Right ventricle myocardium superior (tissue), 1 donor: ENCODE results near the gene FAM170B. TPM values are rescaled to one million over a fixed set of nuclear protein-coding genes. Genes with fewer than 3 reads are reported as not detected.

Experiments used
- ATAC-seq: fragments of 200-7000 bp; cut with Tn5 transposase; one replicate; pipeline ENCODE4 v1.9.1; 2020; ENCODE audit warnings: mild to moderate bottlenecking; ENCODE audit not compliant: poor library complexity
- DNase-seq: peaks from one replicate; pipeline ENCODE4 v3.0.0-alpha.2; 2020
- intact Hi-C: fragments of 100-400 bp; cut with DNase I; formaldehyde crosslinking; loops from one replicate; pipeline ENCODE4 v1.11.2; 2022
- total RNA-seq: library from RNA; stranded (reverse); fragmentation: NEBNext Ultra II Directional; extraction: Animal tissue kit (Norgen Biotek cat#: 25700); gene quantifications from one replicate; pipeline ENCODE4 v1.2.1, GENCODE V29; 2021
- donor health status: DM: no; HTN: yes; CAD: no; lungs with severe emphysema.

FAM170B gene
- total RNA-seq, 1 donor from 2014 or later = not detected

DNA sequence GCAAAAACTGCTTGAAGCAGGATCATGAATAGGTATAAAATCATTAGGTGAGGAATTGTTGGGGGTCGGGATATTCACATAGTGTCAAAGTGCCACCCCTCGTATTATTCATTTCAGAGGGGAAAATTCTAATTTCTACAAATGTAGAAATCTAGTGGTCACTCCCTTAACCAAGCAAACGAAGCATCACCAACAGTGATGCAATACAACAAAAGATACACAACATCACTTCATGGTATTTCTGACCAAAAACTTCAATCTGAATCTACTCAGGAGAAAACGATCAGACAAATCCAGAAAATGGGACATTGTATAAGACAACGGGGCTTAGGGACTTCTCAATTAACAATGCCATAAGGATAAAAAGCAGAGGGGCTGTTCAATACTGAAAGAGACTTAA, 26.3 kb upstream of the FAM170B start:
- intact Hi-C loops = loop anchor here (5.0 to 10.0 kb wide), 2 partner anchors 183 to 495 kb away; no protein-coding TSS in a partner anchor
- ATAC-seq = no peak
- no peak for DNase-seq

- intact Hi-C loops = no loop called here
- ATAC-seq (no peak), DNase-seq (no peak)
These were observed 25.1 kb upstream of the FAM170B start for GRCh38 chr10:49158915-49159314.

DNA sequence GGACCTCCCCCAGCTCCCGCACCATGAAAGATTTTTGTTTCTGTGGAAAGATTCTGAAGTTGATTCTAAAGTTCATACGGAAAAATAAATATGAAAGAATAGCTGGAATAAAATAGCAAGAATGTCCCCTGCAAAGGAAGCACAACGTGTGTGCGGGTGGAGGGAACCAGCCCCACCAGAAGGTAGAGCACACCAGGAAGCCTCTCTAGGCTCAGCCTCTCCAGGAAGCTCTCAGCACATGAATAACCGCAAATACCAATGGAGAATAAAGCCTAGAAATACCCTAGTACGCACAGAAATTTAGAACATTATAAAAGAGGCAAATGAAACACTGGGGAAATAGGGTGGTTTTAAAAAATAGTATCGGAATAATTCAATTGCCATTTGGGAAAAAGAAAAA, 24.6 kb upstream of the FAM170B start:
- no peak for ATAC-seq
- no peak for DNase-seq
- intact Hi-C loops = no loop called here

- no peak for DNase-seq
- intact Hi-C loops = no loop called here
- ATAC-seq = no peak
These were observed 23.4 kb upstream of the FAM170B start for GRCh38 chr10:49157229-49157628.

GRCh38 chr10:49154641-49155040, 20.8 kb upstream of the FAM170B start:
- DNase-seq (no peak), ATAC-seq (no peak)
- intact Hi-C loops = no loop called here

DNA sequence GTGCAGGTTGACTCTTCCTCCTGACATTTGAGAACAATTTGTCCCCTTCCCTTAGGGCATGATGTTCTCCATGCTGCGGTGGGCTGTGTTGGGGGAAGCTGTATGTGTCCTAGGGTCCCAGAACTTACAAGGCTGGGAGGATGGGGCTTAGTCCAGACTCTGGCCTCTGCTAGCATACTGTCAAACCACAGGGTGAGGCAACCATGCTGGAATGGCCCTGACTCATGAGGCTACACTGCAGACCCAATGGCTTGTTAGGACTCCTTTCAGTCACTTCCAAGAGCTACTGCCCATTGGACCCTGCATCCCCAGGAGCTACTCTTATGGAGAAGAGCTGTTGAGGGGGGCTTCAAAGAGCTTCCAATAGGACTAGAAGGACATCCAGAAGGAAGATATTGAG, 20.1 kb upstream of the FAM170B start:
- ATAC-seq (no peak), DNase-seq (no peak)
- intact Hi-C loops = no loop called here

DNA sequence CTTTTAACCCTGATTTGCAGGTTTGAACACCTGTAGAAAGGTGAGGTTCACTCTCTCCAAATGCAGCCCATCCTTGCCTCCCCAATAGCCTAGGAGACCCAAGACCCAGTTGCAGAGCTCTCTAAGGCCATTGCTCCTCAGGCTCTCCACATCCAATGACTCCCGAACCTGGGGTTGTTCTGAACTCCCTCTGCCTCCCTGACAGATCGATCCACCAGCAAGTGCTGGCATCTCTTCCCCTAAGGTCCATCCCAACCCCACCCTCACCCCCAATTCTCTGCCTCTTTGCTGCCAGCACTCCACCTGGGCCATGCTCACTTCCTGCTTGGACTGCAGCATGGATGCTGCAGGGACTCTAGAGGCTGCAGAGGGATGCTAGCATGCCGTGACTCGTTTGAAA, 19.3 kb upstream of the FAM170B start:
- ATAC-seq (no peak), DNase-seq (no peak)
- intact Hi-C loops = no loop called here

GRCh38 chr10:49152663-49153062, 18.8 kb upstream of the FAM170B start:
- intact Hi-C loops = no loop called here
- DNase-seq = no peak
- no peak for ATAC-seq

GRCh38 chr10:49152037-49152436, 18.2 kb upstream of the FAM170B start:
- ATAC-seq = no peak

DNA sequence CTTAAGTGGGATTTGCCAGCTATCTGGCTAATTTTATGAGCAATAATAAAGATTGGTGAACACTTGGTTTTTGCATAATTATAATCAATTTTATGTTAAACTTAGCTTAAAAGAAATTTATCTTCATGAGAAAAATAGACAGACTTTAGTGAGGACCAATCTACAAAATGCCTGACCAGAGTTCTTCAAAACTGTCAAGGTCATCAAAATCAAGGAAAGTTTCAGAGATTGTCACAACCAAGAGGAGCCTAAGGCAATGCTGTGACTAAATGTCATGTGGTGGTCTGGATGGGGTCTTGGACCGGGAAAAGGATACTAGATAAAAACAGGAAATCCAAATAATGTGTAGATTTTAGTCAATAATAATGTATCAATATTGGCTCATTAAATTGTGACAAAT, 17.7 kb upstream of the FAM170B start:
- intact Hi-C loops = no loop called here
- ATAC-seq = no peak
- DNase-seq = no peak

More at GRCh38 chr10:49152037-49152436, 18.2 kb upstream of the FAM170B start:
- intact Hi-C loops = no loop called here
- DNase-seq = no peak

DNA sequence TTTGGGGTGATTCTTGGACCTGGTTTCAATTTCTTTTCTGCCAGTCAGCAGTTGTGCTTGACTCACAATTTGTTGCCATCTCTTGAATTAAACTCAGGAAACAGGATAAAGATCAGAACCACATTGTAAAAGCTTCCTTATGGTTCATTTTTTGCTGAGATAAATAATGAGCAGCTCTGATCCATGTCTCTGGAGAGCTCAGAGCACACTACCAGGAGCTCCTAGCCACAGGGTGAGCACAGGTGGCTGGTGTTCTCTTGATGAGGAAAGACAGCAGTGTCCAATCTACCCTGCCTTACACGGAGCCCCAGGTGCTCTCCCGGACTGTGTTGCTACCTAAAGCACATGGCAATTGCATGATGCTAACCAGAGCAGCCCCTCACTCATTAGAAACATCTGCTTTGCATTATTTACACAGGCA, 17.2 kb upstream of the FAM170B start:
- DNase-seq (no peak), ATAC-seq (no peak)
- intact Hi-C loops = no loop called here

GRCh38 chr10:49150426-49150825, 16.6 kb upstream of the FAM170B start:
- DNase-seq (no peak), ATAC-seq (no peak)
- intact Hi-C loops = no loop called here

GRCh38 chr10:49149881-49150280, 16.1 kb upstream of the FAM170B start:
- no peak for ATAC-seq
- intact Hi-C loops = no loop called here

GRCh38 chr10:49144058-49144720, 10.4 kb upstream of the FAM170B start:
- ATAC-seq (no peak), DNase-seq (no peak)
- intact Hi-C loops = no loop called here

More at GRCh38 chr10:49149881-49150280, 16.1 kb upstream of the FAM170B start:
- no peak for DNase-seq

- ATAC-seq (no peak), DNase-seq (no peak)
- intact Hi-C loops = no loop called here
These were observed 9.4 kb upstream of the FAM170B start for GRCh38 chr10:49143249-49143648.

DNA sequence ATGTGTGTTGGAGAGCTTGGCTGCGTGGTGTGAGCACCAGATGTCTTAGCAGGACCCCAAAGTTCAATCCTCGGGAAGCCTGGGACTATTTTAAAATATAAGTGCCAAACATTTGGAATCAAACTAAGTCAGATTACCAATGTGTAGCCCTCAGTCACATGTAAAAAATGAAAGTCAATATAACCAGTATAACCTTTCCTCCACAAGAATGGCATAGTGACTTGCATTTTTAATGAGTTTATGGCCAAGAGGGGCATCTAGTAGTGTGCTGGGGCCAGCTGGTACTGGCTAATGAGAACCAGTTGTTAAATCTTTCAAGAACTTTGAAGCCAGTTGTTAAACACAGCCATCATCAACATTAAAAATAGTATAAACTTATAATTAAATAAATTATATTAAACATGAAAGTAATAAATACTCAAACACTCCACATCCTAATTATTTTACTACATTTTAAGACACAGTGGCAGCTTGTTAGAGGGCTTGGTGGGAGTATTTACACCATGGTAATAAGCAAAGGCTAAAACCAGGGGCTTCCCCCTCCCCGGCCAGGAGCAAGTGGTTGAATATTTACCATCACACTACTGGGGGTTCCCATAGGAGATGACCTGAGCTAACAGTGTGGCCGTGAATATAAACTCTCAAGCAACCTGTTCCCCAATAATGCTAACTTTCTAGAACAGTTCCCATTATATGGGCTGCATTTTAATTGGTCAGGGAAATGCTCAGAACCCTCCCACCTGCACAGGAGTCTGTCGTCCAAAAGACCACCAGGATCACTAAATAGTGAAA, 7.9 kb upstream of the FAM170B start:
- DNase-seq = no peak
- no peak for ATAC-seq
- intact Hi-C loops = no loop called here

DNA sequence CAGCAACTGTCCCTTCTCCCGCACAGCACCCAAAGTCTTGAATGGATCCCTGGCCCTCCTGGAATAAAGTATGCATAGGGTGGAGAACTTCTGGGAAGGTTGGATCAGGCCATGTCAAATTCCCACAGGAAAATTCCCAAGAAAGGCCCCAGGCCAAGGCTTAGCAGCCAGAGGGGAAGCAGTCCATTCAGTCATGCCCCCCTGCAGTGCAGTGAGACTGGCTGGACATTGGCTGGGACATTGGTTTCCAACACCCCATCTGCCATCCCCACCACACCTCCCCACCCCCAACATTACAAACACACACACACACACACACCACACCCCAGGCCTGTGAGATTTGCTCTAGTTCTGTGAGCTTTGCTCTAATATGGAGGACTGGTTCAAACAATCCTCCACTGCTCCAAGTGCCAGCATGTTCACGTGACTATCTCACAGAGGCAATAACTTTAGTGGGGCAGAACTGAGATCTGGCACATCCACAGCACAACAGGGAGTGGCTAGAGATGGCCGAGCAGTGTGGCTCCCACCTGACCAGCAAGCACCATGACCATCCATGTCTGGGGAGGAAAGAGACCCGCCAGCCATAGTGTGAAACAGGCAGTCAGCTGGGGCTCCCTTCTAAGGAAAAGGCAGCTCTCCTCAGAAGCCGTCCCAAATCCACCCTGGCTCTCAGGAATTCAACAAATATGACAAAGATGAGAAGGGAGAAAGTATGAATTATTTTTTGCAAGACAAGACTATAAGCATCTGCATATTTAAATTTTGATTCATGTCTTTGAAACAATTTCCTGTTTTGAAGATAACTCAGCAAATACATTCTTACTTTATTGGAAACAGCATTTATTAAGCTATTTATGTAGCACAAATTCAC, 6.7 kb upstream of the FAM170B start:
- DNase-seq = no peak
- ATAC-seq = no peak
- intact Hi-C loops = no loop called here

GRCh38 chr10:49139846-49140195, 6.0 kb upstream of the FAM170B start:
- ATAC-seq = no peak
- intact Hi-C loops = no loop called here
- DNase-seq = no peak

GRCh38 chr10:49139028-49139845, 5.4 kb upstream of the FAM170B start:
- DNase-seq (no peak), ATAC-seq (peak; percentile 72)
- intact Hi-C loops = no loop called here
